Uterus (tissue), 2 donors: ENCODE data around the gene SLAMF9.

ENCODE experiments used
- CTCF ChIP-seq, 4 experiments: fragments of 200-600 bp in 2 of 4; fragments of 450-650 bp in 2 of 4; sonication (generic) in 2 of 4; IDR thresholded peaks; one replicate each; pipeline ENCODE4 v1.5.1; 2016 to 2019; ENCODE audit warnings: antibody characterized with exemption in 4 of 4, mild to moderate bottlenecking in 2 of 4, moderate library complexity in 1 of 4
- POLR2A ChIP-seq, 2 donors: fragments of 450-650 bp; IDR thresholded peaks; one replicate each; pipeline ENCODE4 v1.6.1; 2016; ENCODE audit warnings: antibody characterized with exemption in 2 of 2, mild to moderate bottlenecking in 1 of 2, moderate library complexity in 1 of 2

DNA sequence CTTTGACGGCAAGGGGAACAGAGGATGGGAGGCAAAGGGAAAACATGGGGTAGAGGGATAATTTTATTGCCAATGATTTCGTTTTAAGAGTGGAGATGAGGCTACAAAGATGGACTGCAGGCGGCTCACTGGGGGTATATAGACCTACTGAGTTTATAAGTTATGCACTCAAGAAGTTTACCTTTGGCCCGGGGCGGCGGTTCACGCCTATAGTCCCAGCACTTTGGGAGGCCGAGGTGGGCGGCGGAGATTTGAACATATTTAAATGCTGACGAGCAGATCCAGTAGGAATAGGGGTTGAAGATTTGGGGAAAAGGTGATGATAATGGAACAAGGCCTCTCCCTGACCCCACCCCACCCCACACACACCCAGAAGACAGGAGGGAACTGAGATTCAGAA, 8.1 kb upstream of the SLAMF9 start:
- TF ChIP-seq POLR2A (IDR thresholded peaks at IDR 0.05) = no peak
- TF ChIP-seq CTCF (IDR thresholded peaks at IDR 0.05) = no peak
